ENCODE measurements around the gene MAST2.
"Not testable (repeated sequence)": the region's sequence is repeated elsewhere in the genome, so short reads cannot be mapped to it uniquely, and the experiment has no call there.

The MAST2 gene

DNA sequence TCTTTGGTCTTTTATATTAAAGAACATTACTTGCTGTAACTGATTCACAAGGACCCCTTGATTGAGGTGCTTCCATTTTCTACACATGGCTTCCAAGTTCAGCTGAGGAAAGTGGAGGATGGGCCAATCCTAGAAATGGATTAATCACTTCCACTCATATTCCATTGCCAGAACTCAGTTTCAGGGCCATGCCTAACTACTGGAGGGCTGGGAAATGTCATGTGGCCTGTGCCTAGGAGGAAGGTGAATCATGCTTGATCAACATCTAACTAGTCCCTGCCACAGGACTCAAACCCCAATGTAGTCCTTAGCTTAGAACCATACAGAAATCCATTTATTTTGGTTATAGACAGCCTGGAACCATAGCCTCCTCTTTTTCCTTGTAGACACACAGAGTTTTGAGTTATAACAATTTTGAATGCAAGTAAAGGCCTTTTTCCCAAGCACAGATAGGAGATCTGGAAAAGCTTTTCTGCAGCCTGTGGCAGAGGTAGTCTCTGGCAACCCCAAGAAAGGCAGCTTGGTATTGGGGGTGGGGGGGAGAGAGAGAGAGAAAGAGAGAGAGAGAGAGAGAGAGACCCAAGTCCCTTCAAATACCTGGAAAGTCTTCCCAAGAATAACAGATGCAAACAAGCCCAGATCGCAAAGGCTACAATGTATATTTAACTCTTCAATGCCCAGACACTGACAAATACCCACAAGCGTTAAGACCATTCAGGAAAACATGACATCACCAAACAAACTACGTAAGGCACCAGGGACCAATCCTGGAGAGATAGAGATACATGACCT is 12.5 kb downstream of the MAST2 start:
- DNase-seq: no peak

DNA sequence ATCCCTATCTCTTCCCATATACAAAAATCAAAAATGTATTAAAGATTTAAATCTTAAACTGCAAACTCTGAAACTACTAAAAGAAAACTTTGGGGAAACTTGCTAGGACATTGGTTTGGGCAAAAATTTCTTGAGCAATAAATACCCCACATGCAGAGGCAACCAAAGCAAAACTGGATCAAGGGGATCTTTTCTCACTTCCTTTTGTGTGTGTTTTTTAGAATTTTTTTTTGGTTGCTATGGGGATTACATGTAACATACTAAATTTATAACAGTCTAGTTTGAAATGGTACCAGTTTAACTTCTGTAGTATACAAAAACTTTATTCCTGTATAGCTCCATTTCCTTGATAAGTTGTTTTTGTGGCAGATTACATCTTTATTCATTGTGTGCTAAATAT is 16.8 kb downstream of the MAST2 start:
- no peak for DNase-seq

DNA sequence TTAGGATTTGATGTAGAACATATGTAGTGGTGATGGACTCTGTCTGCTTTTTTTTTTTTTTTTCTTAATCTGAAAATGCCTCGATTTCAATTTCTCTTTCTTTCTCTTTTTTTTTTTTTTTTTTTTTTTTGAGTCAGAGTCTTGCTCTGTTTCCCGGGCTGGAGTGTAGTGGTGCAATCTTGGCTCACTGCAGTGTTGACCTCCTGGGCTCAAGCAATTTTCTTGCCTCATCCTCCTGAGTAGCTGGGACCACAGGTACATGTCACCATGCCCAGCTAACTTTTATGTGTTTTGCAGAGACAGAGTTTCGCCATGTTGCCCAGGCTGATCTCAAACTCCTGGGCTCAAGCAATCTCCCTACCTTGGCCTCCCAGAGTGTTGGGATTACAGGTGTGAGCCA is 17.4 kb downstream of the MAST2 start:
- no peak for DNase-seq

DNA sequence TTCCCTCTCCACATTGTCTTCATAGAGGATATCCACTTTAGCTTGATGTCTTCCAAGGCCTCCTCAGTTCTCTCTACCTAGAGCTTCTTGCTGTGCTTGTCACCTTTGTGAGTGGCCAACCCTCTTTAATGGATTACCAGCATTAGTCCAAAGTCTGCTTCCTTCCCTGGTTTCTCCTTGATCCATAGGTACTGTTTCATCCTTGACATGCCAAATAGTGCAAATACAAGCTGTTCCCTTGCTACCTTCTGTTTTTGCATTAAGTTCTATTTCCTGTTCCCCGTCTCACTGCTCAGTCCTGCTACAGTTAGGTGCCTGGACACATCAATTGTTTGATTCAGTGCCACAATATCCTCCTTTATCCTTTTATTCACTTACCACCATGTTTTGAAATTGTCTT is 19.2 kb downstream of the MAST2 start:
- no peak for DNase-seq

DNA sequence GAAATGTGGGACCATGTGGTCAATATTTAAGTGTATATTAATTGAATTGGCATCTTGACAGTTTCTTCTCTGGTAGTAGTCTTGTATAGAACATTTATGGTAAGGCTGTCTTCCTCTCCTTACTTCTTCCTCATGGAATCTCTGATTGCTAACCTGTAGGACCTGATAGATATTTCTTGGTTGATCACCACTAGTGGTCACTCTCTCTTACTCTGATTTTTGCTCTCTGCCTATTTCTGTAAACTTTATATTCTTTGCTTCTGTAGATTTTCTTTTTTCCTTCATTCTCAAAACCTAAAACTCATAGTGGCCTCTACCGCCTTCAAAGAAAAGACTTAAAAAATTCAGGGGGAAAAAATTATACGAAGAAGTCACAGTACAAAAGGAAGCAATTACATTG is 21.2 kb downstream of the MAST2 start:
- DNase-seq: no peak

DNA sequence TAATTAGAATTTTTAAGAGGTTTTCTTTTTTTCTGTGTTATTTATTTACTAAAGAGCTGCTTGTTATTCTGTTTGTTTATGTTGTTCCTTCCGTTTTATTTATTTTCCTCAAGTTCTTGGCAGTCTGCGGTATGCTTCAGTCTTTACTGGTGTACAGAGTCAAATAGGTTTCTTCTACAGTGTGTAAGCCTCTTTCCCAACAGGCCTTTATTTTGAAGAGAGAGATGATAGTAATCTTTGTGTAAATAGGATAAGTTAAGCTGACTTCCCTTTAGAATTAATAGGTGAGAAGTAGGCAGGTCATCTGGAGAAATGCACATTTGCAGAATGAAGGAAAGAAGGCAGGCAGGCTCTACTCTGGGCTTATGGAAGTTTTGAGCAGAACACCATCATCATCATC is 23.8 kb downstream of the MAST2 start:
- DNase-seq: no peak

DNA sequence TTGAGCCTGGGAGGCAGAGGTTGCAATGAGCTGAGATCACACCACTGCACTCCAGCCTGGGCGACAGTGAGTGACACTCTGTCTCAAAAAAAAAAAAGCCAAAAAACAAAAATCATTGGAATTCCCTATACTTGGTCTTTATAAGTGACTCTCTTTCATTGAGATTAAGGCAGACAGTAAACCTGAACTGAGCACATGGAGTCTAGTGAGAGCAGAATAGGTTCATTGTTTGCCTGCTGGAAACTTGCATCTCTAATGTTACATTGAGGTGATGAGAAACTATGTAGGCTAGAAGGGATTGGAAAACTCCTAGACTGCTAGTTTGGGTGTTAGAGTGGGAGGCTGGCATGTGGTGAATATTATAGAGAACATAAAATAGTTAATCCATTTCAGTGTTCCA is 25.4 kb downstream of the MAST2 start:
- DNase-seq: no peak

DNA sequence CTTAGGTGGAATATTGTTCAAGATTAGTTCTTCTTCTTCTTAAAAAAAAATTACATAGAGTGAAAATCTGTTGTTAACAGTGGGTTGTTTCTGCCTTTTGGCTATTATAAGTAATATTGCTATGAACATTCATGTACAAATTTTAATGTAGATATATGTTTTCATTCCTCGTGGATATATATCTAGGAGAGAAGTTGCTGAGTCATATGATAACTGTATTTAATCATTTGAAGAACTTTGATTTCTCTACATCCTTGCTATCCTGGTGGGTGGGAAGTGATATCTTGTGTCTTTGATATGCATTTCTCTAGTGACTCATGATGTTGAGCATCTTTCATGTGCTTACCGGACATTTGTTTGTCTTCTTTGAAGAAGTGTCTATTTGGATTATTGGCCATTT is 29.9 kb downstream of the MAST2 start:
- DNase-seq: no peak

DNA sequence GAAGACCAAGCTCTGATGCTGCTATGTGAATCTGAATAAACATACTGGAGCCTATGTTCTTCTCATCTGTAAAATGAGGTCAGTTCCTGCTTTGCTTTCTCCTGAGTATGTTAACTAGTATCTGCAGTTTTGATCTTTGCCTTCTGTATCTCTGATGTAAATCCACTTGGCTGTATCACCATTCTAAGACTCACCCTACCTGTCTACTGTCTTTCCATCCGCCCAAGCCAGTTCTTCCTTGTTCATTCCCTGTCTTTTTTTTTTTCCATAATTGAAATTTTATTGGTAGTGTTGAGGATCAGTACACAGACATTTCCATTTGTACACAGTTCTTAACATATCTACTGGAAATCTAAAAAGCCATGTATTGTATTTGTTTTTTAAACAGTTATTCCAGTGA is 31.3 kb downstream of the MAST2 start:
- DNase-seq: no peak

DNA sequence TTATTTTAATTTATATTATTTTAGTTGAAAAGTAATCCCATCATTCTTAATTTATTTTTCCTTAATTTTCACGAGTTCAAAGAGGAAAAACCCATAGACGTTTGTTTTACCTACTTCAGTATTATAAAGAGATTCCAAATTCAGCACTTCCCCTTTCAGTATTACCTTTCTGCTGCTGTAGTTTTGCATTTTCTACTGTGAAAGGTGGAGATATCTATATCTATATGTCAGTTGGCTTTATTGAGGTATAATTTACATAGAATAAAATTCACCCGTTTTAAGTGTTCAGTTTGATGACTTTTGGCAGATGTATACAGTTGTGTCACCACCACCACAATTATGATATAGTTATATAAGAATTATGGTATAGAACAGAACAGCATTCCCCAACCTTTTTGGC is 33.0 kb downstream of the MAST2 start:
- DNase-seq: no peak

DNA sequence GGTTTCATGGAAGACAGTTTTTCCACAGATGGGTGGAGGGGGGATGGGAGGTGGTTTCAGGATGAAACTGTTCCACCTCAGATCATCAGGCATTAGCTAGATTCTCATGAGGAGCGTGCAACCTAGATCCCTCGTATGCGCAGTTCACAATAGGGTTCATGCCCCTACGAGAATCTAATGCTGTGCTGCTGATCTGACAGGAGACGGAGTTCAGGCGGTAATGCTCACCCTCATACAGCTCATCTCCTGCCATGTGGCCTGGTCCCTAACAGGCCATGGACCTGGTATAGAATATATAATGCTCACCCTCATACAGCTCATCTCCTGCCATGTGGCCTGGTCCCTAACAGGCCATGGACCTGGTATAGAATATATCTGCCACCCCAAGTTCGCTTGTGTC is 33.4 kb downstream of the MAST2 start:
- DNase-seq: not testable (repeated sequence)

DNA sequence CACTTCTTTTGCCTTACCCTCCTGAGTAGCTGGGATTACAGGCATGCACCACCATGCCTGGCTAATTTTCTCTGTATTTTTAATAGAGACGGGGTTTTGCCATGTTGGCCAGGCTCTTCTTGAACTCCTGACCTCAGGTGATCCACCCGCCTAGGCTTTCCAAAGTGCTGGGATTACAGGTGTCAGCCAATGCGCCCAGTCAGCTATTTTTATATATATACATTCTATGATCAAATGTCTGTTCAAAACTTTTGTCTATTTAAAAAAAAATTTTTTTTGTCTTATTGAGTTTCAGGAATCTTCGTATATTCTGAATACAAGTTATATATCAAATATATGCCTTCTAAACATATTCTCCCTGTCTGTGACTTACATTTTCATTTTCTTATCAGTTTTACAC is 34.9 kb downstream of the MAST2 start:
- DNase-seq: not testable (repeated sequence)

DNA sequence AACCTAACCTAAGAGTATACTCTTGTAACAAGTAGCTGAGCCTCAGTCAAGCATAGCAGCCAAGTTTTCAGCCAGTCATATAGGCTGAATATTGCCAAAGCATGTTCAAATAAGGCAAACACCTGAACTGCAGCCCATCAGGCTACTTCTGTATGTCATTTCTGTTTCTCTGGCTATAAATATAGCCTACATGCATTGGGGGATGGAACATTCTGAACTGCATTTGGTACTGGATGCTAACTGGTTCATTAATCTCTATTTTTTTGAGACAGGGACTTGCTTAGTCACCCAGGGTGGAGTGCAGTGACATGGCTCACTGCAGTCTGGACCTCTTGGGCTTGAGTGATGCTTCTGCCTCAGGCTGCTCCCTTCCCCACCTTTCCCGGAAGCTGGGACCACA is 37.3 kb downstream of the MAST2 start:
- no peak for DNase-seq

DNA sequence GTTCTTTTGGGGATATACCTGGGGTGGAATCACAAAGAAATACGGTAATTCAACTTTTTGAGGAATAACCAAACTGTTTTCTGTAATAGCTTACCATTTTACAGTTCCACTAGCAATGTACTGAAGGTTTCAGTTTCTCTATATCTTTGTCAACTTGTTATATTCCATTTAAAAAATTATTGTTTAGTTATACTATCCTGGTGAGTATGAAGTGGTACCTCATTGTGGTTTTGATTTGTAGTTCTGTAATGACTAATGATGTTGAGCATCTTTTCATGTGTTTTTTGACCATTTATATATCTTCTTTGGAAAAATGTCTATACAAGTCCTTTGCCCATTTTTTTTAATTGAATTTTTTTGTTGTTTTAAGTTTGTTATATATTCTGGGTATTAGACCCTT is 39.4 kb downstream of the MAST2 start:
- DNase-seq: no peak

DNA sequence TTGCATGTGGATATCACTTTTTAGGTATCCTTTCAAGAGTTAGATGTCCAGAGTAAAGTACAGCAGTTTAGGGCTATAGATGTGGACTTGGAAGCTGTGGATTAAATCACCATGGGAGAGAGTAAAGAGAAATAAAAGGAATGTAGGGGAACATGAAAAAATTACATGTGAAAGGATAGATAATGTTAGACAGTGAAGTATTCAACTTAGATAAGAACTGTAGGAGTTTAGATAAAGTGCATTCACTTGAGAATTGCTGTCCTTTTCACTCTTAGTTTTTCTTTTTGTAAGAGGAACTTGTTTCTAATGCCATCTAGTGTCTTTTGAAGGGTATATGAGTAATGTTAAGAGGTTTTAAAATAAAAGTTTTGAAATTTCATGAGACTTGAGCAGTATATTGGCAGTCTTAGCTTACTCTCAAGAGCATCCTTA is 40.1 kb downstream of the MAST2 start:
- DNase-seq: no peak

DNA sequence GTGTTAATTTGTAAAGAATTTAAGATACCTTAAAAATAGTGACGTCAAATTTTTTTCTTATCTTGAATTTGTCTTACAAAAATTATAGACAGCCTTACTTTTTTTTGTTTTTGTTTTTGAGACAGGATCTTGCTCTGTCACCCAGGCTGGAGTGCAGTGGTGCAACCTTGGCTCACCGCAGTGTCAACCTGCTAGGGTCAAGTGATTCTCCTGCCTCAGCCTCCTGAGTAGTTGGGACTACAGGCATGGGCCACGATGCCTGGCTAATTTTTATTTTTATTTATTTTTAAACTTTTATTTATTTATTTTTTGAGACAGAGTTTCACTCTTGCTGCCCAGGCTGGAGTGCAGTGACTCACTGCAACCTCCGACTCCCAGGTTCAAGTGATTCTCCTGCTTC is 40.6 kb downstream of the MAST2 start:
- not testable (repeated sequence) for DNase-seq

DNA sequence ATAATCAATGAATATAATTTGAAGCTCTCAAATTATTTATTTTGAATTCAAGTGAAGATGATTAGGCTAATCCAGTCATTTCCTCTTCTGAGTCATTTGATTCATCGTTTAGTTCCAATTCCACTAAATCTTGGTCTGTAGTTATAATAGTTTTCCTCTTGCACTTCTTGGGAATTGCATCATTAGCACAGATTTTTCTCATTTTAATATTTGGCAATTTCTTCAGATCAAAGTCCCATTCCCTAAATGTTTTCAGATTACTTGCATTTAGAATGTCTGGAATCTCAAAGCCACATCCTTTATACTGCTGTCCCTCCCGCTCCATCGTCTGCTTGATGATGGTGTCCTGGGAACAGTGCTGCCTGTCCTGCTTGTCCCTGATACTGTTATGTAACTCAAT is 43.5 kb downstream of the MAST2 start:
- no peak for DNase-seq

DNA sequence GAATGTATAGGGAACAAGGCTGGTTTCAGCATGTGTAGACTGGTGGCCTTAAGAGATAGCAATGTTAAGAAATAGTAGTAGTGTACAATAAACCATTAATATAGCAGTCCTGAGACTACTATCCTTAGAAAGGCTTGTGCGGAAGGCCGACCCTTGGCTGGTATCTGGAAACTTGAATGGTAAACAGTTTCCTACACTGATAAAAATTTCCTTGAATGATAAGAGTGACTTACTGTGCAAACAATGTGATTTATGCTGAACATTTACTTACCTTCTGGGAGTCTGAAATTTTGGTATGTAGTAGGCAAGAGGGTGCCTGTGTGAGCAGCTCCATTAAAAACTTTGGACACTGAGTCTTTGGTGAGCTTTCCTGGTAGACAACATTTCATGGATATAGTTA is 44.7 kb downstream of the MAST2 start:
- no peak for DNase-seq

DNA sequence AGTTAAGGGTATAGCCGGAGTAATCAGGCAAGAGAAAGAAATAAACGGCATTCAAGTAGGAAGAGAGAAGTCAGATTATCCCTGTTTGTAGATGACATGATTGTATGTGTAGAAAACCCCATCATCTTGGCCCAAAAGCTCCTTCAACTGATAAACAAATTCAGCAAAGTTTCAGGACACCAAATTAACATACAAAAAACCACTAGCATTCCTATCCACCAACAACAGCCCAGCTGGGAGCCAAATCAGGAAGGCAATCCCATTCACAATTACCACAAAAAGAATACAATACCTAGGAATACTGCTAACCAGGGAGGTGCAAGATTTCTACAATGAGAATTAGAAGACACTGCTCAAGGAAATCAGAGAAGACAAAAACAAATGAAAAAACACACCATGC is 45.3 kb downstream of the MAST2 start:
- DNase-seq: no peak

DNA sequence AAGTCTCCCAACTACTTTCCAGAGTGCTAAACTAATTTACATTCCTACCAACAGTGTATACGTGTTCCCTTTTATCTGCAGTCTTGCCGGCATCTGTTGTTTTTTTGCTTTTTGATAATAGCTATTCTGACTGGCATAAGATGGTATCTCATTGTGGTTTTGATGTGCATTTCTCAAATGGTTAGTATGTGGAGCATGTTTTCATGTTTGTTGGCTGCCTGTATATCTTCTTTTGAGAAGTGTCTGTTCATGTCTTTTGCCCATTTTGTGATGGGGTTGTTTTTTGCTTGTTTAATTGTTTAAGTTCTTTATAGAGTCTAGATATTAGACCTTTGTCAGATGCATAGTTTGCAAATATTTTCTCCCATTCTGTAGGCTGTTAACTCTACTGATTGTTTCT is 46.6 kb downstream of the MAST2 start:
- DNase-seq: no peak

DNA sequence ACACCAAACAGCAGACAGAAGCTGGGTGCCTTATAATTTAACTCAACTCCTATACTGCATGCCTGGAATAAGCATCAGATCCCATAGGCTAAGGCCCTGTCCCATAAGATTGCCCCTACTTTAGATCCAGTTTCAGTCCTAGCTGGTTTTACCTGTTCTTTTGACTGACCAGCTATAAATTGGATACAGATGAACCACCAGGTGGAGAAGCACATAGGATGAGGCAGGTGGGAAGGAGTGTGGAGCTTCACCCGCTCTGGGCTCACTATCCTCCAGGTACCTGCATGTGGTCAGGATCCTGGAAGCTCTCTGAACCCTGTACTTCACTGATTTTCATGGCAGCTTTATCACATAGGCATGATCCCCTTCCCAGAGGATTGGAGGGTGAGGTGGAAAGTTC is 51.3 kb downstream of the MAST2 start:
- no peak for DNase-seq

DNA sequence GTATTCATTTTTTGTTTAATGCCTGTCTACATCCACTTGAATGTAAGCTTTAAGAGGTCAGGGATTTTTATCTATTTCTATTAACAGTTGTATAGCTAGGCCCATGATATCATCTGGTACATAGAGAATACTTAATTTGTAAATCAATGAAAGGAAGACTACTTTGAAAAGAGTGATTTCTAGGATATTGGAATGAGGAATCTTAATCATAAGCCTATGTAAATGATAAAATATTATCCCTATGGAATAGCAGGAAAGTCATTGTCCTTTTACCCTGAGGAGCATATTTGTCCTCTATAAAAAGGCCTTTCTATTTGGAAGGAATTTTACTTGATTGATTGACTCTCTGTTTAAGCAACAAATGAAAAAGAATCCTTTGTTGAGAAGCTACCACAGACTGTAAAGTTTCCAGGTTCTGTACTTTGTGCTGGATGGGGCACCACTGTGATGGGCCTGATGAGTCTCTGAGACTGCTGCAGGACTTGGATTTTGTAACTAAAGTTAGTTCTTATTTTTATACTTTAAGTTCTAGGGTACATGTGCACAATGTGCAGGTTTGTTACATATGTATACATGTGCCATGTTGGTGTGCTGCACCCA is 53.8 kb downstream of the MAST2 start:
- DNase-seq: no peak

DNA sequence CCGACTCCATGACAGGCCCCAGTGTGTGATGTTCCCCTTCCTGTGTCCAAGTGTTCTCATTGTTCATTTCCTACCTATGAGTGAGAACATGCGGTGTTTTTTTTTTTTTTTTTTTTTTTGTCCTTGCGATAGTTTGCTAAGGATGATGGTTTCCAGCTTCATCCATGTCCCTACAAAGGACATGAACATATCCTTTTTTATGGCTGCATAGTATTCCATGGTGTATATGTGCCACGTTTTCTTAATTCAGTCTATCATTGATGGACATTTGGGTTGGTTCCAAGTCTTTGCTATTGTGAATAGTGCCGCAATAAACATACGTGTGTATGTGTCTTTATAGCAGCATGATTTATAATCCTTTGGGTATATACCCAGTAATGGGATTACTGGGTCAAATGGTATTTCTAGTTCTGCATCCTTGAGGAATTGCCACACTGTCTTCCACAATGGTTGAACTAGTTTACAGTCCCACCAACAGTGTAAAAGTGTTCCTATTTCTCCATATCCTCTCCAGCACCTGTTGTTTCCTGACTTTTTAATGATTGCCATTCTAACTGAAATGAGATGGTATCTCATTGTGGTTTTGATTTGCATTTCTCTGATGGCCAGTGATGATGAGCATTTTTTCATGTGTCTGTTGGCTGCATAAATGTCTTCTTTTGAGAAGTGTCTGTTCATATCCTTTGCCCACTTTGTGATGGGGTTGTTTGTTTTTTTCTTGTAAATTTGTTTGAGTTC is 54.5 kb downstream of the MAST2 start:
- DNase-seq: not testable (repeated sequence)

DNA sequence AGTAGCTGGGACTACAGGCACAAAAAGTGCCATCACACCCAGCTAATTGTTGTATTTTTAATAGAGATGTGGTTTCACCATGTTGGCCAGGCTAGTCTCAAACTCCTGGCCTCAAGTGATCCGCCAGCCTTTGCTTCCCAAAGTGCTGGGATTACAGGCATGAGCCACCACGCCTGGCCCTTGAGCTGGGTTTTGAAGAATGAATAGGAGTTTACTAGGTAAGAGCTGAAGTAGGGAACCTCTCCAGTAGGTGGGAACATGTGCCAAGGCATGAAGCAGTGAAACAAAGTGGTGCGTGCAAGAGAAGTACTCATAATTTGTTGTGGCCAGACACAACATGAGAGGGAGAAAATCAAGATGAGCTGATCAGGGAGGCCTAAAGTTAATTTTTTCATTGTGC is 55.8 kb downstream of the MAST2 start:
- no peak for DNase-seq

All from stimulated activated CD4-positive, alpha-beta T cell treated with anti-CD3 and anti-CD28 coated beads, Interleukin-2, amount 100 ng/mL, for 48 hours (primary cell).